Adrenal gland (tissue), 12 donors: ENCODE results near the gene RNLS. TPM values are rescaled to one million over a fixed set of nuclear protein-coding genes. Genes with fewer than 3 reads are reported as not detected.
A peak's percentile ranks its signal among the peaks of the same experiment; 100 is the strongest.

ENCODE experiments used
- DNase-seq, 7 donors: peaks; one replicate each; pipeline ENCODE4 v3.0.0-alpha.2; 2019 to 2020
- H3K27ac ChIP-seq, 5 donors: fragments of 200-600 bp; sonication (generic) in 4 of 5; 1 replicate in 3 of 5; 2 replicates in 2 of 5; pipeline versions ENCODE4 v1.5.1 to v1.8.0; 2016 to 2020; ENCODE audit warnings: mild to moderate bottlenecking in 1 of 5
- H3K27me3 ChIP-seq: fragments of 200-600 bp; 2 replicates; pipeline ENCODE4 v1.8.0; 2021
- H3K36me3 ChIP-seq, 2 donors: fragments of 200-600 bp; replicated peaks in 1 of 2; 1 replicate in 1 of 2; 2 replicates in 1 of 2; pipeline versions ENCODE4 v1.5.1 to v1.8.0; 2018 to 2022
- H3K4me1 ChIP-seq, 2 donors: fragments of 200-600 bp; replicated peaks in 1 of 2; 1 replicate in 1 of 2; 2 replicates in 1 of 2; pipeline versions ENCODE4 v1.5.1 to v1.8.0; 2018 to 2021
- H3K4me3 ChIP-seq, 4 donors: fragments of 200-600 bp; sonication (generic) in 3 of 4; one replicate each; pipeline ENCODE4 v1.5.1; 2016 to 2018
- H3K9me3 ChIP-seq, 3 donors: fragments of 200-600 bp; sonication (generic) in 1 of 3; replicated peaks in 1 of 3; 1 replicate in 2 of 3; 2 replicates in 1 of 3; pipeline versions ENCODE4 v1.5.1 to v1.8.0; 2016 to 2021
- POLR2A ChIP-seq, 2 donors: fragments of 450-650 bp; IDR thresholded peaks; one replicate each; pipeline ENCODE4 v1.6.1; 2017; ENCODE audit warnings: antibody characterized with exemption in 2 of 2, mild to moderate bottlenecking in 2 of 2, moderate library complexity in 1 of 2
- WGBS, 4 donors: extraction: QIAGEN DNeasy Blood & Tissue Kit in 2 of 4; methylation state at CpG; one replicate each; pipeline versions ENCODE4 v1.1.5 to v1.1.7; 2013 to 2017; 5-methylcytosine and 5-hydroxymethylcytosine counted together
- intact Hi-C, 2 donors: fragments of 100-400 bp; cut with DNase I; formaldehyde crosslinking; loops; one replicate each; pipeline versions ENCODE4 v1.14.1 to v1.15.0; 2022 to 2023
- polyA plus RNA-seq, 3 donors: library from polyadenylated mRNA; stranded (reverse); fragments of 200-250 nt in 2 of 3; fragments of 350-450 nt in 1 of 3; fragmentation: Illumina TruSeq in 1 of 3; extraction: RNeasy Lipid Tissue Mini Kit (QIAGEN cat#74804) in 1 of 3; gene quantifications; one replicate each; pipeline ENCODE4 v1.2.3, GENCODE V29; 2013 to 2014
- total RNA-seq, 9 donors: library from RNA; depleted of rRNA in 4 of 9; stranded (reverse); fragments of >200 nt in 4 of 9; fragments of 120-200 nt in 1 of 9; fragmentation: NEBNext Ultra II Directional in 1 of 9; extraction: Animal tissue kit (Norgen Biotek cat#: 25700) in 1 of 9; gene quantifications; one replicate each; pipeline versions ENCODE4 v1.1.0 to v1.2.4, GENCODE V29; 2013 to 2023
- TF ChIP-seq, protein P1 (sequence below), 6 experiments: fragments of 450-650 bp in 4 of 6; fragments of 200-600 bp in 2 of 6; sonication (generic) in 1 of 6; IDR thresholded peaks; 1 replicate in 5 of 6; 2 replicates in 1 of 6; pipeline versions ENCODE4 v1.5.1 to v1.8.0; 2016 to 2021; ENCODE audit warnings: antibody characterized with exemption in 6 of 6, mild to moderate bottlenecking in 2 of 6, moderate library complexity in 1 of 6
- donor health status: healthy with polysubstance abuse.
- donor health status: Bipolar disorder and iron deficiency.
- donor health status: DM: yes; HTN: yes; CAD: no.
- donor health status: DM: no; HTN: no; CAD: no.
- donor health status: DM: no; HTN: no; CAD: no.
- donor health status: DM: yes; HTN: yes; CAD: no.

The RNLS gene
- total and polyA plus RNA-seq, 12 donors: 7.2 to 51.3 (median 27.9) TPM

GRCh38 chr10:88239212-88239611, 343.9 kb downstream of the RNLS start:
- intact Hi-C loops: no loop called here
- H3K36me3 ChIP-seq: no peaks in the 10 kb centered on the region
- H3K27me3 ChIP-seq: no peaks in the 10 kb centered on the region
- peaks cover 17 to 26% of the 10 kb centered on the region in 2 donors for H3K4me1 ChIP-seq
- TF ChIP-seq POLR2A (IDR thresholded peaks at IDR 0.05): no peak
- TF ChIP-seq, protein P1, sequence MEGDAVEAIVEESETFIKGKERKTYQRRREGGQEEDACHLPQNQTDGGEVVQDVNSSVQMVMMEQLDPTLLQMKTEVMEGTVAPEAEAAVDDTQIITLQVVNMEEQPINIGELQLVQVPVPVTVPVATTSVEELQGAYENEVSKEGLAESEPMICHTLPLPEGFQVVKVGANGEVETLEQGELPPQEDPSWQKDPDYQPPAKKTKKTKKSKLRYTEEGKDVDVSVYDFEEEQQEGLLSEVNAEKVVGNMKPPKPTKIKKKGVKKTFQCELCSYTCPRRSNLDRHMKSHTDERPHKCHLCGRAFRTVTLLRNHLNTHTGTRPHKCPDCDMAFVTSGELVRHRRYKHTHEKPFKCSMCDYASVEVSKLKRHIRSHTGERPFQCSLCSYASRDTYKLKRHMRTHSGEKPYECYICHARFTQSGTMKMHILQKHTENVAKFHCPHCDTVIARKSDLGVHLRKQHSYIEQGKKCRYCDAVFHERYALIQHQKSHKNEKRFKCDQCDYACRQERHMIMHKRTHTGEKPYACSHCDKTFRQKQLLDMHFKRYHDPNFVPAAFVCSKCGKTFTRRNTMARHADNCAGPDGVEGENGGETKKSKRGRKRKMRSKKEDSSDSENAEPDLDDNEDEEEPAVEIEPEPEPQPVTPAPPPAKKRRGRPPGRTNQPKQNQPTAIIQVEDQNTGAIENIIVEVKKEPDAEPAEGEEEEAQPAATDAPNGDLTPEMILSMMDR (IDR thresholded peaks at IDR 0.05): no peak
- no peaks in the 10 kb centered on the region for H3K9me3 ChIP-seq
- peak overlapping the region in 1 of 5 donors; percentile 3 for H3K27ac ChIP-seq
- WGBS, 4 donors: 82 to 92% (median 90%) methylated on average over 2 of the region's 2 CpGs
- H3K4me3 ChIP-seq: no peak overlapping the region
- no peak for DNase-seq

- Histone ChIP-seq H3K4me3 (no peak overlapping the region), H3K27ac (peak overlapping the region in 1 of 5 donors; percentile 3), H3K27me3 (no peaks in the 10 kb centered on the region), H3K36me3 (no peaks in the 10 kb centered on the region), H3K4me1 (peaks cover 10 to 20% of the 10 kb centered on the region in 2 donors), H3K9me3 (no peaks in the 10 kb centered on the region)
- TF ChIP-seq POLR2A (IDR thresholded peaks at IDR 0.05): no peak
- TF ChIP-seq, protein P1 (IDR thresholded peaks at IDR 0.05): no peak
- no peak for DNase-seq
- intact Hi-C loops: no loop called here
- WGBS, 4 donors: 76 to 82% (median 81%) methylated on average over 2 of the region's 2 CpGs
Measured at GRCh38 chr10:88238615-88238914, 344.6 kb downstream of the RNLS start.

GRCh38 chr10:88237896-88238614, 345.1 kb downstream of the RNLS start:
- Histone ChIP-seq H3K36me3 (no peaks in the 10 kb centered on the region), H3K27me3 (no peaks in the 10 kb centered on the region), H3K4me3 (no peak overlapping the region), H3K9me3 (no peaks in the 10 kb centered on the region), H3K27ac (no peak overlapping the region), H3K4me1 (peaks cover 7 to 15% of the 10 kb centered on the region in 2 donors)
- WGBS, 4 donors: 27 to 61% (median 45%) methylated on average over 2 of the region's 2 CpGs
- no peak for DNase-seq
- intact Hi-C loops: no loop called here
- TF ChIP-seq, protein P1 (IDR thresholded peaks at IDR 0.05): no peak
- TF ChIP-seq POLR2A (IDR thresholded peaks at IDR 0.05): no peak

GRCh38 chr10:88236121-88236743, 346.9 kb downstream of the RNLS start:
- no peaks in the 10 kb centered on the region for H3K27me3 ChIP-seq
- 90 to 100% (median 93%) methylated on average over 2 of the region's 2 CpGs for WGBS, 4 donors
- no peak overlapping the region for H3K27ac ChIP-seq
- no peaks in the 10 kb centered on the region for H3K9me3 ChIP-seq
- TF ChIP-seq POLR2A (IDR thresholded peaks at IDR 0.05): no peak
- TF ChIP-seq, protein P1 (IDR thresholded peaks at IDR 0.05): no peak
- intact Hi-C loops: no loop called here
- no peaks in the 10 kb centered on the region for H3K36me3 ChIP-seq
- H3K4me3 ChIP-seq: no peak overlapping the region
- DNase-seq: no peak
- peaks cover 0 to 16% of the 10 kb centered on the region in 2 donors for H3K4me1 ChIP-seq
